ENCODE measurements around the gene KRT83. TPM values are rescaled to one million over a fixed set of nuclear protein-coding genes. Genes with fewer than 3 reads are reported as not detected.

The KRT83 gene
- total RNA-seq, 2 experiments from 2014 or later: not detected

DNA sequence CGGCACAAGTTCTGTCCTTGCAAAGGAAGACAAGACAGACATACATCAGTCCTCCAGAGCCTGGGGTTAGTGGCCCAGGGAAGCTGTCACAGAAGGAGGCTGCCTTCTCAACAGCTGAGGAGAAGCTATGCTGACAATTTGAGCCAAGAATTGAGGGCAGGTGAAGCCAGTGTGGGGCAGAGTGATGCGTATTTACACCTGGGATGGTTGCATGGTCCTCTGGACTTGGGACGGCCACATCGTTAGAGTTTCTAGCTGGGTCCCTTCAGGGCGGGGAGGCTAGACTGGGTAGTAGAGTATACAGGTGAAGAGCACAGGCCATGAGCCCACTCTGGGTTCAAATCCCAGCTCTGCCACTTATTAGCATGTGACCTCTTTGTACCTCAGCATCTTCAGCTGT is 29.6 kb upstream of the KRT83 start:
- peaks cover 18% of the 10 kb centered on the region for H3K4me1 Mint-ChIP-seq (ENCODE audit: low read depth)
- peaks cover 1% of the 10 kb centered on the region for H3K27me3 Mint-ChIP-seq
- ChIA-PET CTCF (interaction anchor here (1.0 to 3.3 kb wide), 5 partner anchors 11 to 72 kb away, joined by 3 to 19 read pairs (median 5); no protein-coding TSS in a partner anchor), POLR2A (interaction anchor here (1.5 kb wide), 1 partner anchor 10 kb away, joined by 5 read pairs; no protein-coding TSS in a partner anchor)
- no peaks in the 10 kb centered on the region for H3K36me3 Mint-ChIP-seq (ENCODE audit: low read depth)
- no peak for DNase-seq
- TF ChIP-seq, protein P1, sequence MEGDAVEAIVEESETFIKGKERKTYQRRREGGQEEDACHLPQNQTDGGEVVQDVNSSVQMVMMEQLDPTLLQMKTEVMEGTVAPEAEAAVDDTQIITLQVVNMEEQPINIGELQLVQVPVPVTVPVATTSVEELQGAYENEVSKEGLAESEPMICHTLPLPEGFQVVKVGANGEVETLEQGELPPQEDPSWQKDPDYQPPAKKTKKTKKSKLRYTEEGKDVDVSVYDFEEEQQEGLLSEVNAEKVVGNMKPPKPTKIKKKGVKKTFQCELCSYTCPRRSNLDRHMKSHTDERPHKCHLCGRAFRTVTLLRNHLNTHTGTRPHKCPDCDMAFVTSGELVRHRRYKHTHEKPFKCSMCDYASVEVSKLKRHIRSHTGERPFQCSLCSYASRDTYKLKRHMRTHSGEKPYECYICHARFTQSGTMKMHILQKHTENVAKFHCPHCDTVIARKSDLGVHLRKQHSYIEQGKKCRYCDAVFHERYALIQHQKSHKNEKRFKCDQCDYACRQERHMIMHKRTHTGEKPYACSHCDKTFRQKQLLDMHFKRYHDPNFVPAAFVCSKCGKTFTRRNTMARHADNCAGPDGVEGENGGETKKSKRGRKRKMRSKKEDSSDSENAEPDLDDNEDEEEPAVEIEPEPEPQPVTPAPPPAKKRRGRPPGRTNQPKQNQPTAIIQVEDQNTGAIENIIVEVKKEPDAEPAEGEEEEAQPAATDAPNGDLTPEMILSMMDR (IDR thresholded peaks at IDR 0.05): no peak
- H3K4me3 Mint-ChIP-seq: no peak overlapping the region
- intact Hi-C loops (cut with micrococcal nuclease): no loop called here
- no peaks in the 10 kb centered on the region for H3K9me3 Mint-ChIP-seq
- H3K27ac Mint-ChIP-seq: no peak overlapping the region
- no peak for ATAC-seq

DNA sequence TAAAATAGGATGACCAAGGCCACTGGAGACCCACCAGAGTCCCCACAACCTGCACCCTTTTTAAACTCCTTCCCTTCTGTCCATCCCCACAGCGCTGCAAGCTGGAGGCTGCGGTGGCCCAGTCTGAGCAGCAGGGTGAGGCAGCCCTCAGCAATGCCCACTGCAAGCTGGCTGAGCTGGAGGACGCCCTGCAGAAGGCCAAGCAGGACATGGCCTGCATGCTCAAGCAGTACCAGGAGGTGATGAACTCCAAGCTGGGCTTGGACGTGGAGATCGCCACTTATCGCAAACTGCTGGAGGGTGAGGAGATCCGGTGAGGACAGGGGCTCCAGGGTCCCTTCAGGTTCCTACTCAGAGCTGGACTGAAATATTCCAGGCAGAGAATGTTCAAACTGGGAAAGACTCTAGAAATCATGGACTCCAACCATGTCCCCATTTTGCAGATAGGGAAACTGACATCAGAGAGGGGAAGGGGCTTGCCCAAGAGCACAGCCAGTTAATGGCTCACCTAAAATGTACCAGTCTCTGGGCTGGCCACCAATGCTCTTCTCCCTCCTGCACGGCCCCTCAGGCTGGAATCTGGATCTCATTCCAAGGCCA is 28.9 kb upstream of the KRT83 start:
- Mint-ChIP-seq H3K27me3 (peaks cover 1% of the 10 kb centered on the region), H3K9me3 (no peaks in the 10 kb centered on the region), H3K36me3 (ENCODE audit: low read depth) (no peaks in the 10 kb centered on the region), H3K4me3 (no peak overlapping the region), H3K4me1 (ENCODE audit: low read depth) (peaks cover 18% of the 10 kb centered on the region), H3K27ac (no peak overlapping the region)
- TF ChIP-seq, protein P1 (IDR thresholded peaks at IDR 0.05): no peak
- POLR2A ChIA-PET: interaction anchor here (1.5 kb wide), 1 partner anchor 11 kb away, joined by 5 read pairs; no protein-coding TSS in a partner anchor
- CTCF ChIA-PET: interaction anchor here (1.0 to 2.1 kb wide), 4 partner anchors 12 to 71 kb away, joined by 3 to 5 read pairs (median 4); no protein-coding TSS in a partner anchor
- DNase-seq: no peak
- no peak for ATAC-seq
- intact Hi-C loops (cut with micrococcal nuclease): no loop called here

DNA sequence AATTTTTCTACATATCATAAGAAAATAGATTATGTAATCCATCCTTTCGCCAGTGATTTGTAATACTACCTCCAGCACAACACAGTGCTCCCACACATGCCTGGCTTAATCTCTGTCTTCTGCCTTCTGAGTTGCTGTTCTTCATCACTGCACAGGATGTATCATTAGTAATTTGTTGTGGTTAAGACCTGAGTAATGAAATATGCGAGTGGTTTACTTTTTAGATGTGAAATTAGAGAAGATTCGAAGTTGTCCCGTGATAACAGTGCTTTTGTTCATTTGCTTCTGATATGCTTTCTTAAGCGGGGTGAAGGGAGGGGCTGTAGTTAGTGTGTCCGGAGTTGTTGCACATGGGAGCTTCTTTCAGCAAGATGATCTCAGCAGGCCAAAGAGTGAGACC is 28.0 kb upstream of the KRT83 start:
- H3K36me3 Mint-ChIP-seq (ENCODE audit: low read depth): no peaks in the 10 kb centered on the region
- no peak for ATAC-seq
- H3K9me3 Mint-ChIP-seq: no peaks in the 10 kb centered on the region
- POLR2A ChIA-PET: no interaction called here
- CTCF ChIA-PET: interaction anchor here (1.8 kb wide), 1 partner anchor 11 kb away, joined by 4 read pairs; no protein-coding TSS in a partner anchor
- no peak for DNase-seq
- peaks cover 1% of the 10 kb centered on the region for H3K27me3 Mint-ChIP-seq
- peaks cover 18% of the 10 kb centered on the region for H3K4me1 Mint-ChIP-seq (ENCODE audit: low read depth)
- intact Hi-C loops (cut with micrococcal nuclease): no loop called here
- TF ChIP-seq, protein P1 (IDR thresholded peaks at IDR 0.05): no peak
- H3K4me3 Mint-ChIP-seq: no peak overlapping the region
- no peak overlapping the region for H3K27ac Mint-ChIP-seq

DNA sequence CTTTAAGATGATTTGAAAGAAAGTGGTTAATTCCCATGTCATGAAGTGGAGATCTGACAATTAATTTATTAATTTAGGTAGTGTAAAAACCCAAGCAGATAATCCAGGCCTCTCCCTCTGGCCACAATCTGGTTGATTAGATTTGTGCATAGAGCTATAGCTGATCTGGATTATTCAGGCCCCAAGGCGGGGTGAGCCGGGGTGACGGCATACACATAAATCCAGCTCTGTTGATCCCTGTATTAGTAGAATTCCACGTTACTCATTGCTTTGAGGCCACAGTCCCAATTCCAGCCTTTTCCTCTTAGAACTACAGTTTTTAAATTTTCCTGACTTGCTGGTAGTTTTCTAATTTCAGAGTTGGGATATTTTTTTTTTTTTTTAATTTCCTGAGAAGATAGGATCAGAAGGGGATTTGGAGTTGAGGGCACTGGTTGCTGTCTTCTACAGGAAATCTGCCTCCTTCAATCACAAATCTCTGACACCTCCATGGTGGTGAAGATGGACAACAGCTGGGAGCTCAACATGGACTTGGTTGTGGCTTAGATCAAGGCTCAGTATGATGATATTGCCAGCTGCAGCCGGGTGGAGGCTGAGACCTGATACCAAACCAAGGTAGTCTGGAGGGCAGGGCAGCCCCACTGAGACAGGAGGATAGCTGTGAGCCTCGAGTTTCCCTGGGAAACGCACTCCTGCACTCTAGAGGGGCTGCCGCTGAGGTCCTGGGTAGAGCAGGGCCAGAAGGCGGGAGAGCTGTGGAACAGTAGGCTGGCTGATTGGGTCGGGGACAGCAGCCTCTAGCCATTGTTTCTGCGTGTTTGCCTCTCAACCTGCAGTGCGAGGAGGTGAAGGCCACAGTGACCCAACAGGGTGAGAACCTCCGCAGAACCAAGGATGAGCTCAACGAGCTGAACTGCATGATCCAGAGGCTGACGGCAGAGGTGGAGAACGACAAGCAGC is 26.6 kb upstream of the KRT83 start:
- POLR2A ChIA-PET: no interaction called here
- Mint-ChIP-seq H3K4me3 (no peak overlapping the region), H3K9me3 (no peaks in the 10 kb centered on the region), H3K27ac (no peak overlapping the region), H3K36me3 (ENCODE audit: low read depth) (no peaks in the 10 kb centered on the region), H3K4me1 (ENCODE audit: low read depth) (peaks cover 18% of the 10 kb centered on the region), H3K27me3 (peaks cover 1% of the 10 kb centered on the region)
- TF ChIP-seq, protein P1 (IDR thresholded peaks at IDR 0.05): no peak
- no peak for DNase-seq
- intact Hi-C loops (cut with micrococcal nuclease): no loop called here
- no peak for ATAC-seq
- CTCF ChIA-PET: interaction anchor here (1.1 to 1.3 kb wide), 3 partner anchors 21 to 33 kb away, joined by 3 to 5 read pairs (median 4); no protein-coding TSS in a partner anchor

Measured in activated CD8-positive, alpha-beta T cell treated with anti-CD3 and anti-CD28 coated beads for 36 hours (primary cell).